CD4-positive, alpha-beta memory T cell (primary cell): ENCODE results near the gene MRPL49. TPM values are rescaled to one million over a fixed set of nuclear protein-coding genes. Genes with fewer than 3 reads are reported as not detected.

Experiments used
- CTCF ChIA-PET: fragments of 350-600 bp; sonication (Branson Sonifier 250); formaldehyde crosslinking; loops from one replicate; lab custom pipeline; 2021; ENCODE audit warnings: inconsistent platforms; ENCODE audit not compliant: partially characterized antibody; lab: Charles Lee
- POLR2A ChIA-PET: fragments of 350-600 bp; sonication (Branson Sonifier 250); formaldehyde crosslinking; loops from one replicate; lab custom pipeline; 2021; ENCODE audit not compliant: partially characterized antibody; lab: Charles Lee
- DNase-seq, 5 donors: peaks; one replicate each; pipeline versions ENCODE4 v3.0.0 to v3.0.0-alpha.2; 2020 to 2022; ENCODE audit warnings: mixed read lengths in 1 of 5
- H3K27ac ChIP-seq: one replicate; pipeline ENCODE4 v1.7.0; 2013; ENCODE audit warnings: low read depth, low read length
- H3K27me3 ChIP-seq: 2 replicates; pipeline ENCODE4 v1.7.0; 2013; ENCODE audit warnings: mild to moderate bottlenecking, low read length, moderate library complexity; ENCODE audit not compliant: insufficient read depth
- H3K36me3 ChIP-seq: 2 replicates; pipeline ENCODE4 v1.7.0; 2013; ENCODE audit warnings: mild to moderate bottlenecking, low read length, moderate library complexity; ENCODE audit not compliant: insufficient read depth
- H3K4me1 ChIP-seq: 2 replicates; pipeline ENCODE4 v1.7.0; 2013; ENCODE audit warnings: mild to moderate bottlenecking, low read length, moderate library complexity; ENCODE audit not compliant: insufficient read depth
- H3K4me3 ChIP-seq, 2 donors: one replicate each; pipeline ENCODE4 v1.7.0; 2013; ENCODE audit warnings: low read length in 2 of 2, mild to moderate bottlenecking in 1 of 2
- H3K9me3 ChIP-seq, 2 donors: one replicate each; pipeline ENCODE4 v1.7.0; 2013; ENCODE audit warnings: low read length in 2 of 2, control low read depth in 1 of 2; ENCODE audit not compliant: control insufficient read depth in 1 of 2
- H3K27ac Mint-ChIP-seq, 7 donors: one replicate each; pipeline ENCODE4 v1.8.0; 2020 to 2021; ENCODE audit warnings: mixed read lengths in 7 of 7, mild to moderate bottlenecking in 6 of 7, inconsistent platforms in 3 of 7, moderate library complexity in 3 of 7
- H3K27me3 Mint-ChIP-seq, 2 donors: one replicate each; pipeline ENCODE4 v1.8.0; 2020 to 2021; ENCODE audit warnings: mixed read lengths in 2 of 2
- H3K36me3 Mint-ChIP-seq, 2 donors: one replicate each; pipeline ENCODE4 v1.8.0; 2020 to 2021; ENCODE audit warnings: mixed read lengths in 2 of 2, inconsistent platforms in 1 of 2, mild to moderate bottlenecking in 1 of 2
- H3K4me1 Mint-ChIP-seq, 4 donors: one replicate each; pipeline ENCODE4 v1.8.0; 2020 to 2021; ENCODE audit warnings: mixed read lengths in 4 of 4, mild to moderate bottlenecking in 1 of 4
- H3K4me3 Mint-ChIP-seq, 8 donors: one replicate each; pipeline ENCODE4 v1.8.0; 2020 to 2021; ENCODE audit warnings: mixed read lengths in 8 of 8, mild to moderate bottlenecking in 7 of 8, moderate library complexity in 6 of 8, inconsistent platforms in 3 of 8
- H3K9me3 Mint-ChIP-seq, 8 donors: one replicate each; pipeline ENCODE4 v1.8.0; 2020 to 2021; ENCODE audit warnings: mixed read lengths in 8 of 8, mild to moderate bottlenecking in 5 of 8, inconsistent platforms in 3 of 8, moderate library complexity in 1 of 8
- intact Hi-C: fragments of 100-400 bp; cut with micrococcal nuclease; formaldehyde crosslinking; loops from one replicate; pipeline ENCODE4 v1.15.1; 2023
- polyA plus RNA-seq, 2 donors: library from polyadenylated mRNA; unstranded; fragments of 300-500 nt; fragmentation: Illumina TruSeq; gene quantifications; one replicate each; pipeline ENCODE4 v1.2.3, GENCODE V29; 2021
- total RNA-seq, 2 experiments: library from RNA; stranded (reverse); gene quantifications; one replicate each; pipeline ENCODE4 v1.2.3, GENCODE V29; 2021

Gene MRPL49
- total RNA-seq (10 to 100 TPM; 59.6 to 60.6 TPM), polyA plus RNA-seq (100 to 1,000 TPM in 1 of 2 donors, 10 to 100 TPM in 1; 81.1 to 118 TPM)

DNA sequence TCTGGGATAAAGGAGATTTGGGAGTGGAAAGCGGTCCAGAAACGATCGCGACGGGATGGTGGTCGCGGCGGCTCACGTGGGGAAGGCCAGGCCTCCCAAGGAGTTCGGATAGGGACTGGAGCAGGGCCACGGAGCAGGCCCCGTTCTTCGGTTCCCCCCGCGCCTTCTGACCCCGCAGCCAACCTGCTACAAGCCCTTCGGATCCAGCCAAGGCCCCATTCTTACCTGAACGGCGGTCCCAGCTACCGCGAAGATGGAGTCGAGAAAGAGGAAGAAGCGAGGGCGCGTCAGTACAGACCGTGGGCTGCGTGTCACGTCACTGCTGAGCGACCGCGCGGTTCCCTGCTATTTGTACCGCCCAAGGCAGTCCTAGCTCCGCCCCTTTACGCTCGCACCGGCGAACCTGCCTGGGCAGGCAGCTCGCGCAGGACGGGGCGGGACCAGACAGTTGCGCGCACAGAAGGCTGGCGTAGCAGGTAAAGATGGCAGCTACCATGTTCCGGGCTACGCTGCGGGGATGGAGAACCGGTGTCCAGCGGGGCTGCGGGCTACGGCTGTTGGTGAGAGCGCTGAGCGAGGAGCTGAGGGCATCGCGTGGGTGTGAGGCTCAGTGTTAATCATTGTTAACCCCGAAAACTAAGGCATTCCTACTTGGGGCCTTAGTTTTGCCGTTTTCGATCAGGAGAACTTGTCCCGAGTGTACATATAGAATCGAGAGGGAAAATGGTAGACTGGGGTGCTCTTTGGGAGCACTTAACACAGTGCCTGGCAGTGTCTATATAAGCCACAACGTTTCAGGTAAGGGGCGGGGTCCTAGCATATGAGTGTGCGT lies at the start of gene MRPL49, which contains the start of gene FAU:
TSS of gene MRPL49 (plus strand) at position 457 of the 832 bp plus-strand sequence. CDS start at position 483, 26 bp downstream.
TSS of gene FAU (minus strand) at position 270 of the 832 bp plus-strand sequence. CDS start 321 bp downstream, outside the sequence.
- DNase-seq: peak; percentile 97 to 99 (median 99)
- Histone ChIP-seq H3K27me3 (no peaks in the 10 kb centered on the region), H3K36me3 (peaks cover 56% of the 10 kb centered on the region), H3K27ac (peak within 1 kb of the TSS; percentile 99), H3K9me3 (no peaks in the 10 kb centered on the region), H3K4me3 (peak within 1 kb of the TSS; percentile 92 to 100), H3K4me1 (peaks cover 27% of the 10 kb centered on the region)
- intact Hi-C loops: loop anchor here (1.0 kb wide), 4 partner anchors 12 to 109 kb away; partner anchors contain the start of genes CDCA5, SYVN1, VPS51 and ZFPL1
- Mint-ChIP-seq H3K9me3 (peaks cover 0 to 1% (median 0%) of the 10 kb centered on the region in 8 donors), H3K36me3 (peaks cover 40 to 69% of the 10 kb centered on the region in 2 donors), H3K4me3 (peak within 1 kb of the TSS; percentile 98 to 100 (median 99)), H3K27ac (peak within 1 kb of the TSS; percentile 99 to 100 (median 100)), H3K27me3 (no peaks in the 10 kb centered on the region), H3K4me1 (peaks cover 18 to 56% (median 30%) of the 10 kb centered on the region in 4 donors)
- ChIA-PET CTCF (interaction anchor here (0.7 to 4.8 kb wide), 10 partner anchors 9 to 451 kb away, joined by 3 to 55 read pairs (median 4); partner anchors contain the start of genes ARL2, CDC42EP2, SYVN1 and TM7SF2), POLR2A (interaction anchor here (0.6 to 15.5 kb wide), 35 partner anchors 10 to 738 kb away, joined by 3 to 320 read pairs (median 5); partner anchors contain the start of genes ARL2, ATG2A, CAPN1 and CDC42BPG)

DNA sequence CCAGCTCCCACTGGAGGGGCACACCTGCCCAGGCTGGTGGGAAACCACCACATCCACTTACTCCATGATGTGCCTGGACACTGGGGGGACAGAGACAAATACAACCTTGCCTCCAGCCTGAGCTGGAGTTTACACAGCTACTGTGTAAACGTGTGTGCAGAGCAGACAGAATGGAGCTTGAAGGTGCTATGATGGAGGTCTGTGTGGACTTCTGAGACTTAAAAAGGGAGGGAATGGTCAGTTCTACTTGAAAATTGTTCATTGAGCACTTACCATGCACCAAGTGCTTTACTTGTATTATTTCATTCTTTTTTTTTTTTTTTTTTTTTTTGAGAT lies 49.5 kb upstream of the MRPL49 start:
- H3K27me3 ChIP-seq: no peaks in the 10 kb centered on the region
- no peak overlapping the region for H3K4me3 ChIP-seq
- H3K36me3 ChIP-seq: no peaks in the 10 kb centered on the region
- H3K27me3 Mint-ChIP-seq: no peaks in the 10 kb centered on the region
- H3K27ac ChIP-seq: no peak overlapping the region
- intact Hi-C loops: no loop called here
- peaks cover 0 to 2% (median 0%) of the 10 kb centered on the region in 8 donors for H3K9me3 Mint-ChIP-seq
- H3K36me3 Mint-ChIP-seq: no peaks in the 10 kb centered on the region
- POLR2A ChIA-PET: no interaction called here
- no peaks in the 10 kb centered on the region for H3K9me3 ChIP-seq
- no peaks in the 10 kb centered on the region for H3K4me1 ChIP-seq
- H3K27ac Mint-ChIP-seq: peak overlapping the region in 1 of 7 donors; percentile 36
- no peaks in the 10 kb centered on the region for H3K4me1 Mint-ChIP-seq
- no peak overlapping the region for H3K4me3 Mint-ChIP-seq
- CTCF ChIA-PET: interaction anchor here (9.5 kb wide), 1 partner anchor 61 kb away, joined by 57 read pairs; the partner anchor contains the start of gene ARL2
- no peak for DNase-seq

DNA sequence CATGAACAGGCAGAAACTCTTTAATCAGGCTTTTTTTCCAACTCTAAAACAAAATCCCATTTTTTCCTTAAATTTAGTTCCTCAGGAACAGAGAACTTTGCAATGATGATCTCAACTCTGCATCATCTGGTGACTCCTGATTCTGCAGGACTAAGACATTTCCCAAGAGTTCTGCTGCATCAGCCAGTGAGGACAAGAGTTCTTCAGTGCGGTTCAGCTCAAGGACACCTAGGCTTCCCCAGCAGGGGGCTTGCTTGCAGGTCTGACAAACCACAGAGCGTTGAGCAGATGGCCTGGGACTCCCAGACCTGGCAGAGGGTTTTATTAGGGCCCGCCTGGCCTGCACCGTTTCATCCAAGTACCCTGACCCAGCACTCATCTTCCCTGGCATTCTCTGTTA lies 44.7 kb upstream of the MRPL49 start:
- Mint-ChIP-seq H3K9me3 (peaks cover 0 to 2% (median 0%) of the 10 kb centered on the region in 8 donors), H3K4me3 (no peak overlapping the region), H3K36me3 (no peaks in the 10 kb centered on the region), H3K4me1 (peaks cover 4 to 17% (median 9%) of the 10 kb centered on the region in 4 donors), H3K27me3 (no peaks in the 10 kb centered on the region), H3K27ac (no peak overlapping the region)
- DNase-seq: no peak
- ChIA-PET POLR2A (interaction anchor here (1.1 to 1.3 kb wide), 2 partner anchors 37 to 44 kb away, joined by 3 read pairs; partner anchors contain the start of genes FAU, MRPL49 and SAC3D1), CTCF (interaction anchor here (1.0 to 9.5 kb wide), 4 partner anchors 37 to 66 kb away, joined by 3 to 57 read pairs (median 6); partner anchors contain the start of genes ARL2, SAC3D1 and SYVN1)
- no peaks in the 10 kb centered on the region for H3K36me3 ChIP-seq
- H3K27ac ChIP-seq: no peak overlapping the region
- no peaks in the 10 kb centered on the region for H3K9me3 ChIP-seq
- peaks cover 15% of the 10 kb centered on the region for H3K4me1 ChIP-seq
- intact Hi-C loops: loop anchor here (5.0 kb wide), 1 partner anchor 230 kb away; no protein-coding TSS in a partner anchor
- H3K4me3 ChIP-seq: no peak overlapping the region
- H3K27me3 ChIP-seq: no peaks in the 10 kb centered on the region

DNA sequence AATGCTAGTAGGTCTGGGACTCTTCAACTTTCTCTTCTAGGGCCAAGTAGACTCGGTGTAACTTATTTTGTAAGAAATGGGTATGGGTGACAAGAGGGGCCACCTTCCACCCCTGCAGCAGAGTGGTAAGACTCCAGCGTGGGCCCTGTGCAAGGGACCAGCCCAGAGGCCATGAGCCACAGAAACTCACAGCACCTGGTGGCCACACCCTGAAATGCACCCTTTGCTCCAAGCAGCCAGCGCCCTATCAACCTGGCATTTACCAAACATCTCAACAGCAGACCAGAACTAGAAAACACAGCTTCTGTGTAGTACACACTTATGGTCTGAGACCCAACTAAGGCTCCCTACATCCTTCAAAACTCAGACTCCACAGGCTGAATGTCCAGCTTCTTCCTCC lies 44.0 kb upstream of the MRPL49 start:
- peak overlapping the region in 2 of 8 donors; percentile 9 to 30 for H3K4me3 Mint-ChIP-seq
- peaks cover 4 to 22% (median 12%) of the 10 kb centered on the region in 4 donors for H3K4me1 Mint-ChIP-seq
- no peaks in the 10 kb centered on the region for H3K27me3 Mint-ChIP-seq
- no peaks in the 10 kb centered on the region for H3K27me3 ChIP-seq
- peaks cover 18% of the 10 kb centered on the region for H3K4me1 ChIP-seq
- H3K27ac Mint-ChIP-seq: peak overlapping the region; percentile 42 to 93 (median 81)
- intact Hi-C loops: loop anchor here (1.0 to 5.0 kb wide), 4 partner anchors 37 to 231 kb away; partner anchors contain the start of genes SAC3D1 and SNX15
- H3K27ac ChIP-seq: peak overlapping the region; percentile 35
- no peaks in the 10 kb centered on the region for H3K9me3 Mint-ChIP-seq
- no peaks in the 10 kb centered on the region for H3K36me3 ChIP-seq
- H3K4me3 ChIP-seq: no peak overlapping the region
- H3K36me3 Mint-ChIP-seq: no peaks in the 10 kb centered on the region
- peak; percentile 71 to 75 (median 72) for DNase-seq
- no peaks in the 10 kb centered on the region for H3K9me3 ChIP-seq
- ChIA-PET CTCF (interaction anchor here (0.7 to 9.5 kb wide), 8 partner anchors 10 to 66 kb away, joined by 3 to 57 read pairs (median 4); partner anchors contain the start of genes ARL2, SAC3D1 and SYVN1), POLR2A (interaction anchor here (0.7 to 1.3 kb wide), 3 partner anchors 33 to 44 kb away, joined by 3 read pairs; partner anchors contain the start of genes FAU, MRPL49, SAC3D1 and TM7SF2)

DNA sequence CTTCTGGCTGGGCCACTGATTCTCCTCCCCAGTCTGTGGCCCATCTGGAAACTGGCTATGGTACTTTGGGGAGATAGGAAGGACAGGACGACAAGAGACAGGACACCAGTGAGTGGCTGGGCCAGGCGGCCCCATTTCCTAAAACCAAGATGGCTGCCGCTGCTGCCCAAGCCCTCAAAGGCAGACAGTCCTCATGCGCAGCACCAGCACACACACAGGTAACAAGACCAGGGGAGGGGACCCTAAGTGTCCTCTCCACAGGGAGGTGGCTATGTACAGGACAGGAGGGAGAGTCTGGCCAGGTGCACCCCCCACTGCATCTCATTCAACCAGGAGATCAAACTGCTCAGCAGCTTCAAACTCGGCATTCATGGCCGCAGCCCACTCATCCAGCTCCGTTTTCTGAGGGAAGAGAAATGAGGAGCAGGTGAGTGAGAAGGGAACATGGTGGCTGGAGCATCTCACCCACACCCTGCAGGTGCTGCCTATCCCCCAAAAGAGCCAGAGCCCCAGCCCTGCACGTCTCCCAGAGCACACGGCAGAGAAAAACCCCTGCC lies 43.3 kb upstream of the MRPL49 start:
- Histone ChIP-seq H3K4me3 (no peak overlapping the region), H3K27ac (peak overlapping the region; percentile 35), H3K27me3 (no peaks in the 10 kb centered on the region), H3K36me3 (no peaks in the 10 kb centered on the region), H3K9me3 (no peaks in the 10 kb centered on the region), H3K4me1 (peaks cover 24% of the 10 kb centered on the region)
- peak overlapping the region in 6 of 7 donors; percentile 42 to 93 (median 74) for H3K27ac Mint-ChIP-seq
- no peaks in the 10 kb centered on the region for H3K27me3 Mint-ChIP-seq
- CTCF ChIA-PET: interaction anchor here (0.7 to 9.5 kb wide), 9 partner anchors 10 to 67 kb away, joined by 3 to 57 read pairs (median 4); partner anchors contain the start of genes ARL2, SAC3D1 and SYVN1
- intact Hi-C loops: loop anchor here (1.0 to 5.0 kb wide), 4 partner anchors 38 to 232 kb away; partner anchors contain the start of genes SAC3D1 and SNX15
- peaks cover 0 to 2% of the 10 kb centered on the region in 2 donors for H3K36me3 Mint-ChIP-seq
- DNase-seq: no peak
- POLR2A ChIA-PET: interaction anchor here (1.1 to 1.3 kb wide), 2 partner anchors 38 kb away, joined by 3 to 4 read pairs; partner anchors contain the start of genes SAC3D1 and ZNHIT2
- no peak overlapping the region for H3K4me3 Mint-ChIP-seq
- peaks cover 0 to 1% (median 0%) of the 10 kb centered on the region in 8 donors for H3K9me3 Mint-ChIP-seq
- peaks cover 4 to 29% (median 18%) of the 10 kb centered on the region in 4 donors for H3K4me1 Mint-ChIP-seq

DNA sequence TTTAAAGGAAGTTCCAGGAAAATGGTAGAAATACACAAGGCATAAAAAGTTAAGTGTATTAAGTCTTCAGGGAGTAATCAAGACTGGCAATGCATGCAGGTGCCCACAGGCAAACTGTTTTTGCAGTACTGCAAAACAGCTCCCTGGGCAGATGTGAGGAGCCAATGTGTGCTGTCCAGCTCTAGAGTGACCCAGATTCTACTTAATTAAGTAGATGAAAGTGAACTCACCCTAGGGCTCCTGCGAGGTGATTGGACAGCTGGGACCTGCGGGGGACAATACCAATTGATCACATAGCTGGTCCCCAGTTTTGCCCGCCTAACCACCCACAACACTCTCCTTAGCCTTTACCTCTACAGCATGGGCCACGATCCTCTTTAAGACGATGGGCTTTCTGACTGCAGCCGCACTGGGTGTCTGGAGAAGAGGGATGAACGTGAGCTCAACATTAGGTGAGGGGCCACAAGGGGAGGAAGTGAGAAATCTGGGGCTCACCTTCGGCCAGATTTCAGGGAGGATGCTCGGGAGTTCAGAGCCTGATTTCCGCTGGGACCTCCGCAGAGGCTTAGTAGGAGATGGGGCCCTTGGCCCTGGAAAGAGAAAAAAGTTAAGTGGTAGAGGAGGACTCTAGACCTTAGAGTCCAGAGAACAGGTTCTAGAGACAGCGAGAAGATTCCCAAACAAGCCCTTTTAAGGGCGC lies 38.8 kb upstream of the MRPL49 start:
- Histone ChIP-seq H3K27ac (peak overlapping the region; percentile 94), H3K4me1 (peaks cover 32% of the 10 kb centered on the region), H3K27me3 (no peaks in the 10 kb centered on the region), H3K36me3 (peaks cover 29% of the 10 kb centered on the region), H3K4me3 (peak overlapping the region; percentile 74 to 75), H3K9me3 (no peaks in the 10 kb centered on the region)
- intact Hi-C loops: no loop called here
- Mint-ChIP-seq H3K4me1 (peaks cover 11 to 46% (median 29%) of the 10 kb centered on the region in 4 donors), H3K36me3 (peaks cover 13 to 17% of the 10 kb centered on the region in 2 donors), H3K27ac (peak overlapping the region; percentile 97 to 99 (median 98)), H3K27me3 (no peaks in the 10 kb centered on the region), H3K9me3 (peaks cover 0 to 4% (median 0%) of the 10 kb centered on the region in 8 donors), H3K4me3 (peak overlapping the region; percentile 92 to 96 (median 94))
- CTCF ChIA-PET: interaction anchor here (0.8 to 1.5 kb wide), 10 partner anchors 12 to 183 kb away, joined by 3 to 5 read pairs (median 4); partner anchors contain the start of genes ARL2, TM7SF2 and ZNHIT2
- peak in 1 of 5 donors; percentile 4 for DNase-seq
- POLR2A ChIA-PET: interaction anchor here (0.7 to 2.4 kb wide), 8 partner anchors 11 to 195 kb away, joined by 3 to 16 read pairs (median 6); partner anchors contain the start of genes FAU, MRPL49, SAC3D1 and VPS51
